CD14-positive monocyte (primary cell): ENCODE data around the gene COQ8A. TPM values are rescaled to one million over a fixed set of nuclear protein-coding genes. Genes with fewer than 3 reads are reported as not detected.
A peak's percentile ranks its signal among the peaks of the same experiment; 100 is the strongest.

Experiments used
- DNase-seq, 3 donors: peaks; one replicate each; pipeline ENCODE4 v3.0.0-alpha.2; 2011 to 2022
- H2AFZ ChIP-seq: 2 replicates; pipeline ENCODE4 v1.6.0; 2012; ENCODE audit warnings: mild to moderate bottlenecking, low read depth, low read length, inconsistent platforms; ENCODE audit not compliant: insufficient read depth, poor library complexity, severe bottlenecking
- H3K27ac ChIP-seq, 2 donors: 1 replicate in 1 of 2; 2 replicates in 1 of 2; pipeline ENCODE4 v1.5.1; 2012 to 2013; ENCODE audit warnings: low read length in 2 of 2, control low read depth in 1 of 2, inconsistent platforms in 1 of 2, low read depth in 1 of 2, mild to moderate bottlenecking in 1 of 2
- H3K27me3 ChIP-seq, 2 donors: one replicate each; pipeline versions ENCODE4 v1.6.0 to v1.6.1; 2011 to 2013; ENCODE audit warnings: low read length in 2 of 2; ENCODE audit not compliant: control insufficient read depth in 2 of 2, insufficient read depth in 2 of 2
- H3K36me3 ChIP-seq, 2 donors: replicated peaks in 1 of 2; 1 replicate in 1 of 2; 2 replicates in 1 of 2; pipeline versions ENCODE4 v1.5.1 to v1.6.1; 2012 to 2013; ENCODE audit warnings: low read length in 2 of 2, control low read depth in 1 of 2, inconsistent platforms in 1 of 2, mild to moderate bottlenecking in 1 of 2; ENCODE audit not compliant: insufficient read depth in 2 of 2, control insufficient read depth in 1 of 2
- H3K4me1 ChIP-seq, 2 donors: 1 replicate in 1 of 2; 2 replicates in 1 of 2; pipeline versions ENCODE4 v1.5.1 to v1.6.1; 2012 to 2013; ENCODE audit warnings: low read length in 2 of 2, control low read depth in 1 of 2, inconsistent platforms in 1 of 2, mild to moderate bottlenecking in 1 of 2, moderate library complexity in 1 of 2; ENCODE audit not compliant: insufficient read depth in 2 of 2, control insufficient read depth in 1 of 2
- H3K4me2 ChIP-seq: replicated peaks from 2 replicates; pipeline ENCODE3; 2012; ENCODE audit warnings: low read length, moderate library complexity, mild to moderate bottlenecking; ENCODE audit not compliant: poor library complexity, severe bottlenecking; ENCODE audit errors: extremely low read depth
- H3K4me3 ChIP-seq, 3 experiments: fragments of 200-600 bp in 1 of 3; sonication (generic) in 1 of 3; replicated peaks in 1 of 3; 1 replicate in 2 of 3; 2 replicates in 1 of 3; pipeline ENCODE4 v1.5.1; 2011 to 2013; ENCODE audit warnings: low read length in 3 of 3, mild to moderate bottlenecking in 3 of 3, control low read depth in 2 of 3, low read depth in 2 of 3, inconsistent platforms in 1 of 3, moderate library complexity in 1 of 3
- H3K79me2 ChIP-seq: 2 replicates; pipeline ENCODE4 v1.6.0; 2012; ENCODE audit warnings: mild to moderate bottlenecking, control low read depth, inconsistent platforms, low read length, moderate library complexity; ENCODE audit not compliant: insufficient read depth
- H3K9ac ChIP-seq: 2 replicates; pipeline ENCODE4 v1.6.0; 2017; ENCODE audit warnings: low read length, mild to moderate bottlenecking; ENCODE audit not compliant: insufficient read depth, poor library complexity, severe bottlenecking
- H3K9me3 ChIP-seq, 2 donors: replicated peaks in 1 of 2; 1 replicate in 1 of 2; 2 replicates in 1 of 2; pipeline versions ENCODE4 v1.5.1 to v1.6.1; 2012 to 2013; ENCODE audit warnings: low read length in 2 of 2, control low read depth in 1 of 2; ENCODE audit not compliant: control insufficient read depth in 1 of 2, insufficient read depth in 1 of 2
- H4K20me1 ChIP-seq: 2 replicates; pipeline ENCODE4 v1.6.0; 2012; ENCODE audit warnings: mild to moderate bottlenecking, low read length, control low read depth, moderate library complexity; ENCODE audit not compliant: insufficient read depth
- H3K27ac Mint-ChIP-seq, 7 donors: one replicate each; pipeline ENCODE4 v1.8.0; 2020; ENCODE audit warnings: mild to moderate bottlenecking in 7 of 7, mixed read lengths in 7 of 7, moderate library complexity in 6 of 7, inconsistent platforms in 2 of 7
- H3K27me3 Mint-ChIP-seq, 3 donors: one replicate each; pipeline ENCODE4 v1.8.0; 2021 to 2022; ENCODE audit warnings: low read depth in 3 of 3, mild to moderate bottlenecking in 3 of 3, mixed read lengths in 3 of 3, moderate library complexity in 3 of 3, inconsistent platforms in 1 of 3
- H3K36me3 Mint-ChIP-seq, 2 donors: one replicate each; pipeline ENCODE4 v1.8.0; 2020; ENCODE audit warnings: mixed read lengths in 2 of 2, inconsistent platforms in 1 of 2, mild to moderate bottlenecking in 1 of 2
- H3K4me1 Mint-ChIP-seq: one replicate; pipeline ENCODE4 v1.8.0; 2020; ENCODE audit warnings: mild to moderate bottlenecking, mixed read lengths
- H3K4me3 Mint-ChIP-seq, 2 donors: one replicate each; pipeline ENCODE4 v1.8.0; 2020; ENCODE audit warnings: mild to moderate bottlenecking in 2 of 2, mixed read lengths in 2 of 2, moderate library complexity in 1 of 2
- H3K9me3 Mint-ChIP-seq, 7 donors: one replicate each; pipeline ENCODE4 v1.8.0; 2020 to 2022; ENCODE audit warnings: mixed read lengths in 7 of 7, mild to moderate bottlenecking in 6 of 7, moderate library complexity in 6 of 7, inconsistent platforms in 2 of 7
- CTCF ChIP-seq: fragments of 200-600 bp; IDR thresholded peaks from one replicate; pipeline ENCODE4 v1.8.0; 2022; ENCODE audit warnings: antibody characterized with exemption, mild to moderate bottlenecking
- whole genome bisulfite sequencing: methylation state at CpG from one replicate; pipeline ENCODE4 v1.1.5; 2013; ENCODE audit warnings: missing lambda C conversion rate; ENCODE audit not compliant: insufficient coverage; 5-methylcytosine and 5-hydroxymethylcytosine counted together
- intact Hi-C, 2 donors: fragments of 100-400 bp; cut with micrococcal nuclease; formaldehyde crosslinking; loops; one replicate each; pipeline versions ENCODE4 v1.15.0 to v1.15.1; 2023
- polyA plus RNA-seq, 3 donors: library from polyadenylated mRNA; depleted of rRNA in 1 of 3; unstranded in 2 of 3; stranded (reverse) in 1 of 3; fragments of 300-500 nt in 2 of 3; fragments of >200 nt in 1 of 3; fragmentation: Illumina TruSeq in 2 of 3; gene quantifications; 1 replicate in 2 of 3; 2 replicates in 1 of 3; pipeline ENCODE4 v1.2.3, GENCODE V29; 2012 to 2021

The COQ8A gene
- polyA plus RNA-seq, 3 donors, result 33.1 to 44.7 (median 38.2) TPM

GRCh38 chr1:226946285-226946684 is 6.2 kb downstream of the COQ8A start:
- H3K4me3 Mint-ChIP-seq, result no peak overlapping the region
- H3K9me3 Mint-ChIP-seq, result peaks cover 0 to 4% (median 3%) of the 10 kb centered on the region in 7 donors
- H3K27ac Mint-ChIP-seq, result no peak overlapping the region
- TF ChIP-seq CTCF, result no peak
- H3K79me2 ChIP-seq, result peaks cover 100% of the 10 kb centered on the region
- peaks cover 0 to 10% of the 10 kb centered on the region in 2 donors for H3K36me3 ChIP-seq
- H2AFZ ChIP-seq, result no peak overlapping the region
- intact Hi-C loops, result no loop called here
- peaks cover 4 to 20% of the 10 kb centered on the region in 2 donors for H3K36me3 Mint-ChIP-seq
- H3K4me3 ChIP-seq, result no peak overlapping the region
- DNase-seq, result no peak
- WGBS, result 100% methylated on average over 6 of the region's 9 CpGs
- H3K4me2 ChIP-seq, result no peak overlapping the region
- H3K4me1 Mint-ChIP-seq, result peaks cover 59% of the 10 kb centered on the region
- peak overlapping the region in 1 of 2 donors; percentile 12 for H3K27ac ChIP-seq
- peaks cover 96% of the 10 kb centered on the region for H4K20me1 ChIP-seq
- H3K9me3 ChIP-seq, result no peaks in the 10 kb centered on the region
- H3K27me3 Mint-ChIP-seq, result peaks cover 0 to 2% (median 0%) of the 10 kb centered on the region in 3 donors
- peaks cover 13 to 26% of the 10 kb centered on the region in 2 donors for H3K4me1 ChIP-seq
- no peak overlapping the region for H3K9ac ChIP-seq
- no peaks in the 10 kb centered on the region for H3K27me3 ChIP-seq

- no peak overlapping the region for H3K27ac Mint-ChIP-seq
- peaks cover 14 to 26% of the 10 kb centered on the region in 2 donors for H3K4me1 ChIP-seq
- H3K27me3 Mint-ChIP-seq, result peaks cover 0 to 2% (median 0%) of the 10 kb centered on the region in 3 donors
Observed at GRCh38 chr1:226946841-226947240, 6.7 kb downstream of the COQ8A start.

More at GRCh38 chr1:226946841-226947240, 6.7 kb downstream of the COQ8A start:
- Histone ChIP-seq H3K27ac (peak overlapping the region in 1 of 2 donors; percentile 32), H3K36me3 (peaks cover 0 to 10% of the 10 kb centered on the region in 2 donors), H3K79me2 (peaks cover 100% of the 10 kb centered on the region), H3K27me3 (no peaks in the 10 kb centered on the region), H3K9ac (no peak overlapping the region), H3K4me2 (no peak overlapping the region), H2AFZ (no peak overlapping the region), H4K20me1 (peaks cover 100% of the 10 kb centered on the region), H3K9me3 (no peaks in the 10 kb centered on the region), H3K4me3 (no peak overlapping the region)
- intact Hi-C loops, result no loop called here
- Mint-ChIP-seq H3K9me3 (peaks cover 0 to 4% (median 3%) of the 10 kb centered on the region in 7 donors), H3K4me3 (no peak overlapping the region), H3K36me3 (peaks cover 4 to 18% of the 10 kb centered on the region in 2 donors), H3K4me1 (peaks cover 59% of the 10 kb centered on the region)
- no peak for DNase-seq
- WGBS, result no CpG with 5 or more reads among the region's 3 CpGs
- TF ChIP-seq CTCF, result no peak
